WERI-Rb-1 (cell line): ENCODE measurements around the gene CD101.

Experiments
- DNase-seq: peaks from one replicate; pipeline ENCODE4 v3.0.0-alpha.2; 2020
- H3K27ac ChIP-seq: fragments of 250-450 bp; sonication (Bioruptor Pico); 2 replicates; pipeline ENCODE4 v1.5.1; 2020; ENCODE audit warnings: mild to moderate bottlenecking, moderate library complexity
- H3K27me3 ChIP-seq: fragments of 250-450 bp; sonication (Bioruptor Pico); 2 replicates; pipeline ENCODE4 v1.5.1; 2021; ENCODE audit warnings: mild to moderate bottlenecking, low read depth, moderate library complexity; ENCODE audit not compliant: insufficient read depth, severe bottlenecking
- H3K36me3 ChIP-seq: fragments of 250-450 bp; sonication (Bioruptor Pico); 2 replicates; pipeline ENCODE4 v1.5.1; 2020; ENCODE audit warnings: mild to moderate bottlenecking, moderate library complexity
- H3K4me3 ChIP-seq: 2 replicates; pipeline ENCODE4 v1.5.1; 2011; ENCODE audit warnings: low read depth, mild to moderate bottlenecking, control low read depth, low read length
- H3K9me3 ChIP-seq: fragments of 250-450 bp; sonication (Bioruptor Pico); 2 replicates; pipeline ENCODE4 v1.5.1; 2021; ENCODE audit warnings: mild to moderate bottlenecking, moderate library complexity; ENCODE audit not compliant: severe bottlenecking
- TF ChIP-seq, protein P1 (sequence below): IDR thresholded peaks from 2 replicates; pipeline ENCODE4 v1.5.1; 2011; ENCODE audit warnings: low read depth, mild to moderate bottlenecking, control low read depth, inconsistent platforms, low read length

Gene CD101

DNA sequence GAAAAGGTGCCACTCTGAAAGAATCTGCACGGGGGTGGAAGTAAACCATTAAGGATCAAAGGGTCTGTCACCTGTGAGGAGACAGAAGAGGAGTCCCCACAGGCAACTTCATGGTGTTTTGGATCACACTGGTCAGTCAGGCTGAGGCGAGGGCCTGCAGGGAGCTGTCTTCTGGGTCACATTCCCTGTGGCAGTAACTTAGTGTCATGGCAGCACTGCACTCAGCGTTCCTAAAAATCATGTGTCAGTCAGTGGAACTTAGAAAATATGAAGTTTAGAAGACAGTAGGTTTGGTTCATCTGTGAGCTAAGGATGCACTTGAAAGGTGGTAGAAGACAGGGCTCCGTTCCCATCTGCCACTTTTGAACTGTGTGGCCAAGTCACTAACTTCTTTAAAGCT lies 43.5 kb upstream of the CD101 start:
- no peak for DNase-seq
- Histone ChIP-seq H3K27me3 (no peaks in the 10 kb centered on the region), H3K4me3 (no peak overlapping the region), H3K9me3 (no peaks in the 10 kb centered on the region), H3K27ac (no peak overlapping the region), H3K36me3 (peaks cover 3% of the 10 kb centered on the region; the same call in 1 of the 2 replicates)
- TF ChIP-seq, protein P1, sequence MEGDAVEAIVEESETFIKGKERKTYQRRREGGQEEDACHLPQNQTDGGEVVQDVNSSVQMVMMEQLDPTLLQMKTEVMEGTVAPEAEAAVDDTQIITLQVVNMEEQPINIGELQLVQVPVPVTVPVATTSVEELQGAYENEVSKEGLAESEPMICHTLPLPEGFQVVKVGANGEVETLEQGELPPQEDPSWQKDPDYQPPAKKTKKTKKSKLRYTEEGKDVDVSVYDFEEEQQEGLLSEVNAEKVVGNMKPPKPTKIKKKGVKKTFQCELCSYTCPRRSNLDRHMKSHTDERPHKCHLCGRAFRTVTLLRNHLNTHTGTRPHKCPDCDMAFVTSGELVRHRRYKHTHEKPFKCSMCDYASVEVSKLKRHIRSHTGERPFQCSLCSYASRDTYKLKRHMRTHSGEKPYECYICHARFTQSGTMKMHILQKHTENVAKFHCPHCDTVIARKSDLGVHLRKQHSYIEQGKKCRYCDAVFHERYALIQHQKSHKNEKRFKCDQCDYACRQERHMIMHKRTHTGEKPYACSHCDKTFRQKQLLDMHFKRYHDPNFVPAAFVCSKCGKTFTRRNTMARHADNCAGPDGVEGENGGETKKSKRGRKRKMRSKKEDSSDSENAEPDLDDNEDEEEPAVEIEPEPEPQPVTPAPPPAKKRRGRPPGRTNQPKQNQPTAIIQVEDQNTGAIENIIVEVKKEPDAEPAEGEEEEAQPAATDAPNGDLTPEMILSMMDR: no peak

DNA sequence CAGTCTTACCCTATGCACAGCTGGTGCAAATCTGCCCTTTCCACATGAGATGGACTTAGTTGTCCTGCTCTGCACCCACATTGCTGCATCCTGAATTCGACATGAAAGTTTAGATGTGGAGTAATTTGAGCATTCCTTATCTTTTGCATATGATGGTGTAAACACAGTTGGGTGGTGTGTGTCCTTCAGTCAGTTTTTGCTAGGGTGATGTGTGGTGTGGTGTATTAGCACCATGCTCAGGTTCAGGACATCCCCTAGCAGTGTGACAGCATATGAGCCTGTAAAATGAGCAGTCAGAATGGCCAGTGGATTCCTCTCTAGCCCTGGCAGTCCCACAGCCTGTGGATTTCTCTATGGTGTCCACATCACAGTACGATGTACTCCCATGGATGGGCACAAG lies 42.6 kb upstream of the CD101 start:
- H3K4me3 ChIP-seq: no peak overlapping the region
- H3K36me3 ChIP-seq: peaks cover 3% of the 10 kb centered on the region; the same call in 1 of the 2 replicates
- TF ChIP-seq, protein P1: no peak
- H3K9me3 ChIP-seq: no peaks in the 10 kb centered on the region
- DNase-seq: no peak
- H3K27ac ChIP-seq: no peak overlapping the region
- H3K27me3 ChIP-seq: no peaks in the 10 kb centered on the region

DNA sequence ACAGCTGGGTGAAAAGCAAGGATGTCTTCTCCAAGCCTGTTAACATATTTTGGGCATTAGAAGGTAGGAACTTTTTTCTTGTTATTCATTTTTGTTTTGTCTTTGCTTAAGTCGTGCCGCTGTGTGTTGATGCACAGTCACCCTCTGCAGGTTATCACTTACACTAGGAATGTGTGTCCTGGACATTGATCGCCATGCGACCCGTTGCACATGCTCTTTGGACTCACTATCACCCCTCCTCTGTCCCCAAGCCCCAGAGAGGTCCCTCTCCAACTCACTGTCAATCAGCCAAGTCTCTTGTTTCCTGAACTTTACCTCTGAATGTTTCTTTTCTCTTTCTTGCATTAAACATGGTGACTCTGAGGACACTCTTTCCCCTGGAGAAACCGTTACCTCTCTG lies 40.0 kb upstream of the CD101 start:
- Histone ChIP-seq H3K9me3 (no peaks in the 10 kb centered on the region), H3K27me3 (no peaks in the 10 kb centered on the region), H3K4me3 (no peak overlapping the region), H3K36me3 (peaks cover 8% of the 10 kb centered on the region), H3K27ac (no peak overlapping the region)
- no peak for DNase-seq
- TF ChIP-seq, protein P1: no peak

DNA sequence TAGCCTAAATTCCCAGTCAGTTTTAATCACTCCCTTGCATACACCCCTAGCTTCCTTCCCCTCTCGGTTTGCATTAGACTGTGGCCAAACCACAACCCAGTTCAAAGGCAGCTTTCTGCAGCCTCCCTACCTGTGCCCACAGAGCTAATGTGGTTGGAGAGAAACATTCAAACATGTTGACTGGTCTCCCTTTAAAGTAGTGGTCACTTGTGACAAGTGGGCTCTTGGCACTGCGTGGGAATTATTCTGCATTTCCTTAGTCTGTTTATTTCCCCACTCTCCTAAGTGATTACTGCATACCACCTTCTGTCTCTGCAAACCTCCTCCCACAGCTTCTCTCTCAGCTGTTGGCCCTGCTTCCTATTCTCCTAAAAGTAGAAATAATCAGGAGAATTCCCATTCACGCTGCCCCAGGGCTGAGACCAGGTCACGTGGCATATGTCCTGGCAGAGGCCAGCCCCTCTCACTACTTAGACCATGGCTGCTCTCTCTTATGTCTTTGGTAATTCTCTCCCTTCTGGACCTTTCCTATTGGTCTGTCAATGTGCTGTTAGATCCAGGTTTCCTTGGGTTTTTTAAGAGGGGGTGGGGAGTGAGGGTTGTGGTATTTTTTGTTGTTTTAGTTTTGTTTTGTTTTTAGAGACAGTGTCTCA lies 38.4 kb upstream of the CD101 start:
- Histone ChIP-seq H3K27me3 (no peaks in the 10 kb centered on the region), H3K4me3 (no peak overlapping the region), H3K9me3 (no peaks in the 10 kb centered on the region), H3K27ac (no peak overlapping the region), H3K36me3 (peaks cover 11% of the 10 kb centered on the region)
- no peak for DNase-seq
- TF ChIP-seq, protein P1: no peak

DNA sequence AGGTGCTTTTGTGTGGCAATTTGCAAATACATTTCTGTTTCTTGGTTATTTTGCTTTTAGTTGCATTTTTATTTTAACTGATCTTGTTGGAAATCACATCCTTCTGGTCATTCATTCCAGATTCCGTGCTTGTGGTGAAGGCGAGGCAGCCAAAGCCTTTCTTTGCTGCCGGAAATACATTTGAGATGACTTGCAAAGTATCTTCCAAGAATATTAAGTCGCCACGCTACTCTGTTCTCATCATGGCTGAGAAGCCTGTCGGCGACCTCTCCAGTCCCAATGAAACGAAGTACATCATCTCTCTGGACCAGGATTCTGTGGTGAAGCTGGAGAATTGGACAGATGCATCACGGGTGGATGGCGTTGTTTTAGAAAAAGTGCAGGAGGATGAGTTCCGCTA lies 34.8 kb upstream of the CD101 start:
- peaks cover 11% of the 10 kb centered on the region for H3K36me3 ChIP-seq
- H3K4me3 ChIP-seq: no peak overlapping the region
- TF ChIP-seq, protein P1: no peak
- no peaks in the 10 kb centered on the region for H3K9me3 ChIP-seq
- H3K27me3 ChIP-seq: no peaks in the 10 kb centered on the region
- no peak overlapping the region for H3K27ac ChIP-seq
- DNase-seq: no peak

DNA sequence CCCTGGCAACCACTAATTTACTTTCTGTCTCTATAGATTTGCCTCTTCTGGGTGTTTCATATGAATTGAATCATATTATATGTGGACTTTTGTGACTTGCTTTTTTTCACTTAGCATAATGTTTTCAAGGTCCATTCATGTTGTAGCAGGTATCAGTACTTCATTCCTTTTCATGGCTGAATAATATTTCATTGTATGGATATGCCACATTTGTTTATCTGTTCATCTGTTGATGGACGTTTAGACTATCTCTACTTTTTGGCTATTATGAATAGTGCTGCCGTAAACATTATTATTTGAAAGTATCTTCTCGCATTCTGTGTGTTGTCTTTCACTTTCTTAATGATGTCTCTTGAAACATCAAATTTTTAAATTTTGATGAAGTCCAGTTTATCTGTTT lies 32.8 kb upstream of the CD101 start:
- DNase-seq: no peak
- TF ChIP-seq, protein P1: no peak
- Histone ChIP-seq H3K27ac (no peak overlapping the region), H3K27me3 (no peaks in the 10 kb centered on the region), H3K36me3 (peaks cover 8% of the 10 kb centered on the region), H3K9me3 (no peaks in the 10 kb centered on the region), H3K4me3 (no peak overlapping the region)
